22Rv1 (cell line): Measurements from ENCODE around the gene ZNF79.

Experiments used
- CTCF ChIP-seq: fragments of 450-650 bp; IDR thresholded peaks from 2 replicates; pipeline ENCODE4 v1.5.1; 2017; ENCODE audit warnings: mild to moderate bottlenecking
- ZFX ChIP-seq: fragments of 450-650 bp; IDR thresholded peaks from 2 replicates; pipeline ENCODE4 v1.6.1; 2017; ENCODE audit warnings: antibody characterized with exemption, borderline replicate concordance

DNA sequence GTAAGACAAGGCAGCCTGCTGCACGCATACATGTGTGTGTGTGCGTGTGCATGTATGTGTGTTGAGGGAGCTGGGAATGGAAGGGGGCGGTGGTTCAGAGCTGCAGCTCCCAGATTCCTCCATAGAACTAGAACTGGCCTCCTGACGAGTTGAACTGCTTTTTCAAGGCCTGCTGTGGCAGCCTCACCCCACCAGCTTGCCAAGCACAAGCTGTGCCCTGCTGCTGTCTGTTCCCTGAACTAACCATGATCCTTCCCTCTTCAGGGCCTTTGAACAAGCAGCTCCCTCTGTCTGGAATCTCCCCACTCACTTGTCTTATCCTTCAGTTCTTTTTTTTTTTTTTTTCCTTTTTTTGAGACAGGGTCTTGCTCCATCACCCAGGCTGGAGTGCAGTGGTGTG is 49.8 kb downstream of the ZNF79 start:
- TF ChIP-seq CTCF = no peak
- TF ChIP-seq ZFX = no peak
